Measurements from ENCODE around the gene KDELR1. TPM values are rescaled to one million over a fixed set of nuclear protein-coding genes. Genes with fewer than 3 reads are reported as not detected.

The KDELR1 gene
- total and polyA plus RNA-seq, 2 of the 13 experiments (the other 11 are each of a cell fraction or from before 2014, with no cell fraction given) = 134 to 185 TPM

- TF ChIP-seq ZNF704 (CRISPR knock-in tag; IDR thresholded peaks at IDR 0.05; ENCODE audit: borderline replicate concordance) (no peak), ZNF292 (CRISPR knock-in tag; IDR thresholded peaks at IDR 0.05; ENCODE audit: borderline replicate concordance, low read depth) (peak; percentile 58; the same call in 1 of the 2 replicates), RFX3 (CRISPR knock-in tag; IDR thresholded peaks at IDR 0.05) (no peak), ZNF644 (CRISPR knock-in tag; IDR thresholded peaks at IDR 0.05; ENCODE audit: low read depth) (no peak), GFI1 (CRISPR knock-in tag; IDR thresholded peaks at IDR 0.05; ENCODE audit: borderline replicate concordance) (no peak), DDIT3 (CRISPR knock-in tag; IDR thresholded peaks at IDR 0.05) (no peak), ZSCAN22 (CRISPR knock-in tag; IDR thresholded peaks at IDR 0.05) (no peak), ARID5B (CRISPR knock-in tag; IDR thresholded peaks at IDR 0.05) (no peak), RBM22 (optimal IDR thresholded peaks at IDR 0.05; ENCODE audit: low read length) (no peak), NCOR1 (IDR thresholded peaks at IDR 0.05; ENCODE audit: borderline replicate concordance, low read length) (no peak), ZSCAN31 (CRISPR knock-in tag; IDR thresholded peaks at IDR 0.05; ENCODE audit: low read depth) (no peak), ZNF407 (CRISPR knock-in tag; IDR thresholded peaks at IDR 0.05; ENCODE audit: not compliant biosample characterization) (no peak), MLXIP (CRISPR knock-in tag; IDR thresholded peaks at IDR 0.05; ENCODE audit: borderline replicate concordance) (no peak)
These were observed 26.1 kb upstream of the KDELR1 start (continued) for GRCh38 chr19:48417421-48417820.

Data from HepG2 (cell line).